Cerebellar cortex (tissue), 1 donor: ENCODE data around the gene IFIT1.
"Not testable (repeated sequence)": the region's sequence is repeated elsewhere in the genome, so short reads cannot be mapped to it uniquely, and the experiment has no call there.

Experiments
- DNase-seq: peaks from one replicate; pipeline ENCODE4 v3.0.0-alpha.2; 2015; ENCODE audit warnings: low spot score

The IFIT1 gene

DNA sequence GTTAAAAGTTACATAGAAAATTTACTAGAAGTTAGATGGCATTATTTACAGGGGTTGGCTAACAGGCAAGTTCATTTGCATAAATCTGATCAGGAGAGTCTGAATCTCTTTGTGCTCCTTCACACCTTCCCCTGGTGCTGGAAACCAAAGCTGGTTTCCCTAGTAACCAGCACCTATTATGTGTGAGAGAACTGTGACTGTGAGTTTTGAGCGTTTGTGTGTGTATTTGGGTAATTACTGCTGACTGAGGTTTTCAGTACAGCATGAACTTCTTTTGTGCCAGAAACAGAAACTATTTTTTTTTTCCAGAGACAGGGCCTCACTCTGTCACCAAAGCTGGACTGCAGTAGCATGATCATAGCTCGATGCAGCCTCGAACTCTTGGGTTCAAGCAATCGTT lies 24.9 kb upstream of the IFIT1 start:
- no peak for DNase-seq

DNA sequence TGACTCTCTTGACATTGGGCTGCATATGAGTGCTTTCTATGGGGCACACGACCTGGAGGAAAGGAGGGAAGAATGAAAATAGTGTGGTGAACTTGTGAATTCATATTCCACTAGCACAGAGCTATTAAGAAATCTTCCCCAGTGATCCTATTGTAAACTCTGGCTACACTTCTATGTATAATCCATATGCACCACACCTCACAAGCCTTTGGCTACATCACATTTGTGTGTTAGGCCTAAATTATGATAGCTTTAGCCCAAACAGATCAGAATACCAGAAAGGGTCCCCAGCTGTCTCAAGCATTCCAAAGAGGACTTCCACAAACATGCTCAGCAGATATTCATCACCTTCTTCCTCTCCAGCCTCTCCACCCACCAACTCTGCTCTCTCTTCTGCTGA lies 24.3 kb upstream of the IFIT1 start:
- DNase-seq: no peak

DNA sequence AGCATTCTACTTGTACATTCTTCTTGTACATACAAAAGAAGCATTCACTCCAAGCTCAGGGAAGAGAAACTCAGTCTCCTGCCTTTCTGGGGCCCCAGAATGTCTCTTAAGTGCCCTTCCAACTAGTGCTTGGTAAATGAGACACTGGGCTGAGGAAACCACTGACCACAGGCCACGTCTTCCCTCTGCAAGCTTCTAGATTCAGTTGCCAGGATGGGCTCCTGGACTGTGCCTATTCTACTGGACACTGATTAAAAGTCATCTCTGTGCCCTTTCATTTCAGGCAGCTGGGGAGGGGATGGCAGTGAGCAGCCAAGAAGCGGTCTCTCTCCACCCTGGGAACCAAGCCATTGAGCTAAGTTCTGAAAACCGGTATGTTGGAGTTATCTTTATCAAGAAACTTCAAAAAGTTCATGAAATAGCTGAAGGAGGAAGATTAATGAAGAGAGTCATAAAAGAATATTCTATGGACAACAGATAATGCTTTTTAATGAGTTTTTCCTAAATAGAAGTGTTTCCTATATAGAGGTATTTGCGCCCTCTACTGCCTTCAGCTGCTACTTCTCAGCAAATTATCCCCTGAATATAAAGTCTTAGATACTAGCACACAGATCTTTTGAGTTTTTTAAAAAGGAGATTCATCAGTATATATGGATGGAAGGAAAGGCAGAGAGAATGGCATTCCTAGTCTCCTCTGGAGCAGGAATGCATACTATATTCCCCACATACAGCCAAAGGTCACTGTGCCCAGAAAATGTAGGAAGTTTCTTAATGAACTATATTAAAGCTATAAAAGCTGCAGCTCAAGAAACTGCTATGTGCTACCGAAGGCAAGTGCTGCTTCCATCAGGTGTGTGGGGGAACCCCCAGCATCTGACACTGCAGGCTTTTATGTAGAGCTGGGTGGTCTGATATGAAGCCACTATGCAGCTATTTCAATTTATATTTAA lies 23.0 kb upstream of the IFIT1 start:
- no peak for DNase-seq

DNA sequence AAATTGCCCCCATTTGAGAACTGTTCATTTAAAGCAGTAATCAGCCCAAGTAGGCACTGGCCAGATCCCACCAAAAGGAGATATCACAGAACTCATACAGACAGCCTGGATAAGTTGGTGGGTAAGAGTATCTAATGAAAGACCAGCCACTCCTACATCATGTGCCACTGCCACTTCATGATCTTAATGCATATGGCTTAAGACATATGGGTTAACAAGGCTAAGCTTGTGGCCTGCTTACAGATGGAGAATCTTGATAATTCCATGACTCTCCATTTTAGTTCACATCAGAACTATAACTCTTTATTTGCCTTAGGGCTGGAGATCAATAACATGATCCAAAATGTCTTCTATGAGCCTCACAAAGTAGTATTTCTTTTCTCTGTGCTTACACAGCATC lies 21.3 kb upstream of the IFIT1 start:
- no peak for DNase-seq

DNA sequence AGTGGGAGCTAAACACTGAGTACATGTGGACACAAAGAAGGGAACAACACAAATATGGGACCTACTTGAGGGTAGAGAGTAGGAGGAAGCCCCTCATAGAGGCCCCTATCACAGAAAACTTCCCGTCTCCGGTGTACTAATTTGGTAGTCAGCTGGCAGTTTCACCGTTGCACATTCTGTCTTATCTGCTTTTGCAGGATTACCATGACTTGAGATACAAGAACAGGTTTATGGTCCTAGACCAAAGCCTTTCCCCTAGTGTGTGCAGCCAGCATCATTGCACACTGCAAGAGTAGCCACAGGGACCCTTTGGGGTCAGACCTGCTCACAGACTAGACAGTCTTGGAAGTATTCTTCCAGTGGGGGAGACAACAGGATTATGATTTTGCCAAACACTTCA lies 20.4 kb upstream of the IFIT1 start:
- DNase-seq: no peak

DNA sequence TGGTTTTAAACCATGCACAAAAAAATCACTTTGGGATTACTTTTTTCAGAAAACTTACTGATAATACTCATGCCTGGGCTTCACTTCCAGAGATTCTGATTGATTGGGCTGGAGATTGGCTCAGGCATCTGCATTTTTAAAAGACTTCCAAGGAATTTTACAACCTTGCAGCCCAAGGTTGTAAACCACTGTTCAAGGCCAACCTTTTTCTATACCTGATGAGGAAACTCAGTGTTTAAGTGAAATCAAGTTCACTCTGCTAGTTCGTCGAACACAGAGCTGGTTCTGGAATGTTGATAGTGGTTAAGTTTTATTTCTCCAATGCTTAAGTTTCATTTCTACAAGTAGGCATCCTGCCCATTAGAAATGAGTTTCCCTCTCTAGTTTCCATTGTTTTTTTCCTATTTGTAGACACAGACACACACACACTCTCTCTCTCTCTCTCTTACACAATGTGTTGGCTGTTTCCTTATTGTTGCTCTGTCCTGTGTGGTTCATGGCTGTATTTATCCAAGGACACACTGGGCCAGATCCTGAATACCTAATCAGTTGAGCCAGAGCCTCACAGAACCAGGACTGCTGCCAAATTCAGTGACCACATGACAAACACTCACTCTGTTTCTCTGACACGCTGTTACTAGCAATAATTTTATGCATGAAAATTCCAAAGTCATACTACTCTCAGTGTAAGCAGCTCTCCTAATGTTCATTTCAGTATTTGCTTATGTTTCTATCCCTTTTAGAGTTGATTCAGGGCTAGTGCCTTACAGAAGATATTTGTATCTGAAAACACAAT lies 18.3 kb upstream of the IFIT1 start:
- DNase-seq: peak; percentile 94

DNA sequence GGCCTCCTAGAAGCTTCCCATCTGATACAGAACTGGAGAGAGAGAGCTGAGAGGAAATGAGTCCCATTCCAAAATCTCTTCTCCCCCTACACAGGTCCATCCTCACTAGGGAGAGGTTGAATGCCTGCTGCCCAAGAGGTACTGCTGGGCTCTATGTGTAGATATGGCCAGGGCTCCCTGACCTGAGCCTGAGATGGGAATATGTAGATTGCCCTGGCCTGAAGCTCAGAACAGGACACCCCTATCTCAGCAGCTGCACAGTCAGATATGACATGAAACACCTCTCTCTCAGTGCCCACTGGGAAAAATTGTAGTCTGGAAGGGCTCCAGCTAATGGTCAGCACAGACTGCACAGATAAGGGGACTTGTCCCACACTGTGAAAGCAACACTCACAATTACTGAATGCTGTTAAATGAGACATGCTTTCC lies 17.7 kb upstream of the IFIT1 start:
- no peak for DNase-seq

DNA sequence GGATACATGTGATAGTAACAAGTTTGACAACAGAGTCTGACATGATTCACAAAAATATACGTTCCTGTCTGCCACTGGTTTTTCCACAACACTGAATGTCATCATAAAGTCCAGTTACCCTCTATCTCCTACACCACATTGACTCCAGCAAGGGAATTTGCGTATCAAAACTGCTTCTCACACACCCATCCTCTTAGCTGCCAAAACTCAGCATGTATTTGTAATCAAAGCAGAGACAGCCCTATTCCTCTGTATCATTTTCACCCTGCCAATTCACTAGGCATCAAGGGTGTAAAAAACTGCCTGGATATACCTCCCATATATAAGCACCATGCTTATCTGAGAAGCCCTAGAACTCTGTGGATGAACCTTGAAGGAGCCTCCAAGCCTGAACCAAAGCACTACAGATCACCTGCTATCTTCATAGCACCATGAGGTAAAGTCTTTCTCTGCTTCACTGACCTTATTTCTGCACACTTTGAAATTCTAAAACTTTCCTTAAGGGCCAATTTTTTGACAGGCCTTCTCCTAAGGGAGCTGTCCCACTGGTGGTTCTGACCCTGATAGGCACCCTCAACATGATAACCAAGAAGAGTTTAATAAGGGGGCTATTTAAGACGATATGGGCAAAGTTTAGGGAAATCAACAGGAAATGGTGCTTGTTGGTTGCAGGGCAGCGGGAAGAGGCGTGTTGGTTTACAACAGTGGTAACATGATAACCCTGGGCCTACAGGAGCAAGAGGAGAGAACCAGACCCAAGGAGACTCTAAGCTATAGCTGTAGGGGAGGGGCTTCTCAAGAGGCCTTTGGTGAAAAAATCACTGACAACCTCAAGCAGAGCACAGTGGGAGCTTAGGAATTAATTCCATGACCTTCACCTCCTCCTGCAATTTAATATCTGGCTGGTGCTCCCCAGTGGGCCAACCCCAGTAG lies 14.5 kb upstream of the IFIT1 start, which contains the start of gene IFIT1B:
IFIT1B (plus strand) TSS at position 352 of the 933 bp plus-strand sequence; CDS start at position 432, 80 bp downstream.
- DNase-seq: no peak

DNA sequence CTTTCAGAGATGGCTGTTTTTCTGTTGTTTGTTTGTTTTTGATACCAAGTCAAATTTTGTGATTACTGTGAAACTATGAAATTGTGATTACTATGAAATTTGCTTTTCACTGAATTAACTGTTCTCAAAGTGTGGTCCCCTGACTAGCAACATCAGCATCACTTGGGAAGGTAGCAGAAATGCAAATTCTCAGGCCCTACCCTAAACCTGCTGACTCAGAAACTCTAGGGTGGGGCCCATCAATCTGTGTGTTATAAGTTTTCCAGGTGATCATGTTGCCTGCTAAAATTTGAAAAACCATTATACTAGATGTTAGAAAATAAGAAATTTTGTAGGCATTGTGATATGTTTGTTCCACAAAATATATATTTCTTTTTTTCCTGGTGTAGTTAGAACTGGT lies 13.3 kb upstream of the IFIT1 start:
- DNase-seq: no peak

DNA sequence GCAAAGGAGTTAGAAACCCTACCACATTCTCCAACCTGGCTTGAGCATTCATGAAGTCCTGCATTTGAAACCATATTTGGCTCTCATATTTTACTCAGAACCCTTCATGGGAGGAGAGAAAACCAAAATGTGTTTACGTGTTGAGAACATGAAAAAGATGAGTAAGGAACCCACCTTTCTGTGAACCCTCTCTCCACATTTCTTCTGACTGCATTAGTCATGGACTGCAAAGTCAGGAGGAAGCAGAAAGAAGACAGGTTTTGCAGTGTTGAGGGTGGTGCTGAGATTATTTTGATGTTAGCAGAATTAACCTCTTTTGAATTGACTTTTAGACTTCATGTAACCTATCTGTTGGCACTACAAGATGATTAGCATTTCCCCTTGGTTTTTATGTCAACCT lies 9.7 kb upstream of the IFIT1 start:
- DNase-seq: no peak

DNA sequence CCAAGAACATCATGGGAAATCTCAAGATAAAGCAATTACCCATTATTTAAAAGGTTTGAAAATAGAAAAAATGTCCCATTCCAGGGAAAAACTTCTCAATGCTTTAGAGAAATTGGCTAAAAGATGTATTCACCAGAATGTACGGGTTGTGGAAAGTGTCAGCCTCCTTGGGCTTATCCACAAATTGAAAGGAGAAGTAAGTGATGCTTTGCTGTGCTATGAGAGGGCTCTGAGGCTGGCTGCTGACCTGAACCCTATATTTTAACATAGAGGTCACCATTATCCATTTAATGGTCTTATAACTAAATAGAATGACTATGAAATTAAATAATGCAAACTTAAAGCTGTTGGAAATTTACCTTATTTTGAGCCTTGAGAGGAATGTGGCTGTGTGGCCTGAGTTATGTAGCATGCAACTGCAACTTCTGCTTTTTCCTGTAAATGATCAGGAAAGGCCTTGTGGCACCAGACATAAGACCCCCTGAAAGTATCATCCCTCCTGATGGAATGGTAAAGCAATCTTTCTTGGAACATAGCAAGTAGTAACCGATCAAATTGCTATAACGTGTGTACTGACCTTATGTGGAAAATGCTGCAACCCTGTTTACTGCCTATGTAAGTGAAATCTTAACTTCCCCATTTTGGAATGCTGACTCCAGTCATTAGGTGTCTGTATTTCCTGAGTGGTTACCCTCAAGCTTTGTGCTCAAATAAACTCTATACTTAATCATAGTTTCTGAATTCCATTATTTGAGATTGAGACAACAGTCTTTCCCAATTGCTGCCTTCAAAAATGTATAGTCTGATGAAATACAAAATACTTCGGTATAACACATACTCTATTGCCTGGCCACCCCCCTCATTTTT lies 7.7 kb upstream of the IFIT1 start:
- no peak for DNase-seq

DNA sequence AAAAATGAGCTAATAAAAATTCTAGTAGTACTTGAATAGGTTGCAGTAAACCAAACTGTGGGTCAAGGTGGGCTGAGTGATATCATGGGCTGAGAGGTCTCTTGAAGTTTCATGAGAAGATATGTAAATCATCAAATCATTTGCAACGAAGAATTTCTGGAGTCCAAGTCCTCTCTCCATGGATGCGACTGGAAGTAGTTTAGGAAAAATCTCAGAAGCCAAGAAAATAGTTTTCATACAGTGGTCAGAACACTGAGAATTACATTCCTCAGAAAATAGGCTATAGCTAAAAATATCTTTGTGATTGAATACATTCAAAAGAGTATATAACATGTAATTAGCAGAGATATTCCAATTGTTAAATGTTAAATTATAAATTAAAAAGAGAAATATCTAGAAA lies 3.6 kb upstream of the IFIT1 start:
- DNase-seq: no peak

DNA sequence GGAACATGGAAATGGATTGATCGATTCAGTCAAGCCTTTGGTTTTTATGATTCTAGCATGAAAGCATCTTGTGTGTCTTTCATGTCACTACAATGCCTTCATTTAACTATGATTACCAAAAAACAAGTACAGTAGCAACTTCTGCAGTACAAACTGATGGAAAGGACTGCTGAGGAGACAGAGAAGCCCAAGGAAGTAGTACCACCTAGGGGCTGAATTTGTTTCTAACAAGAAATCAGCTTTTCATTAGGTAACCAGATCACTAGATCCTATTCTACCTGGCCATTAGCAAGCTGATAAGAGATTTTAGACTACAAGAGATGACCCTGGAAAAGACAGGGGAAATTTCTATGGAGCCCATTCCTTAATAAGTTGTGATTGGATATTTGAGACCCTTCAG lies 3.2 kb upstream of the IFIT1 start:
- DNase-seq: peak; percentile 52

DNA sequence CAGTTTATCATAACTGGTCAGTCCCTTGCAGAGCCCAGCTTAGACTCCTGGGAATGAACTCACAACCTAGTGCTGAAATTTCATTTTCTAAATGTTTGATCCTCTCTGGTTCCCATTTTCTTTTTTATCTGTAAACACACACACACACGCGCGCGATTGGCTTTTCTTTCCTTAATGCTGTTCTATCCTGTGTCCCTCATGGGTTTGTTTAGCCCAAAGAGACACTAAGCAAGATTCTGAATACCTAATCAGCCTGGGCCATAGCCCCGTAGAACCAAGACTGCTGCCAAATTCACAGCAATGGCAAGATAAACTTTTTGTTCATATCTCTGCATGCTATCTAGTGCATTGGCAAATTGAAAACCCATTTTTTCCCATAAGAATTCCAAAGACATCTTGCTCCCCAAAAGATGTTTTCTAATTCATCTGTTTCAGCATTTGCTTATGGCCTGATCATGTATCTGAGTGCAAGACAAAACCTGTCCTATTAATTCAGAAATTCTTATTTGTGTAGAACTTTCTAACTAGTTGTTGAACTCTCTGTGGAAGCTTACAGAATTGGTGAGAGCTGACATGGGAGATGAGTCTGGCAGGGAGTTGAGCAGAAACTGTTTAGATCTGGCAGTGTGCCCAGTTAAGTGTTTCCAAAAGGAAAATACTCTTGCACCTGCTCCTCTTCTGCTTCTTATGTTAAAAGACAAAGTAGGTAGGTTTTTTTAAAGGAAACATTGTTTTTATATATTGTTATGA lies 1.8 kb upstream of the IFIT1 start:
- no peak for DNase-seq

DNA sequence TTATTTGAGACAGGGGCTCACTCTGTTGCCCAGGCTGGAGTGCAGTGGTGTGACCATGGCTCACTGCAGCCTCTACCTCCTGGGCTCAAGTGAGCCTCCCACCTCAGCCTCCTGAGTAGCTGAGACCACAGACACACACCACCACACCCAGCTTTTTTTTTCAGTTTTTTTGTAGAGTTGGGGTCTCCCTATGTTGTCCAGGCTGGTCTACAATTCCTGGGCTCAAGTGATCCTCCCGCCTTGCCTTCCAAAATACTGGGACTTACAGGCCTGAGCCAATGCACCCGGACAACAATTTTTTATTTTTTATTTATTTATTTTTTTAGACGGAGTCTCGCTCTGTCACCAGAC lies 1.2 kb upstream of the IFIT1 start:
- not testable (repeated sequence) for DNase-seq

DNA sequence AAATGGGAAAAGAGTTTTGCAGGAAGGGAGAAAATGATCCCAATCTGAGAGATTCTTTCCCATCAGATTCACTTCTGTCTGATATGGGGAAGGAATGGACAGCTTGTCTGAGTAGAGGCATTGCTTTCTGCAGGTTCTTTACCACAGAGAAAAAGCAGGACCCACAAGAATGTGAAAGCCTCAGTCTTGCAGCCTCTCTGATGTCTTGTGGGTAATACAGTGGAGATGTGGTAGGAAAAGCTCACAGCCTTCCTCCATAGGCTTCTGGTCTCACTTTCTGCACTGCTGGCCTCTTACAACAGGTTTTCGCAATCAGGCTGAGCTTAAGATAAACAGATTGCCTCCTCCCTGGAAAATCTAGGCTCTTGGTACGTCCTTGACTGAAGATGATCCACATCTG lies 551 bp downstream of the IFIT1 start:
- DNase-seq: peak; percentile 74

DNA sequence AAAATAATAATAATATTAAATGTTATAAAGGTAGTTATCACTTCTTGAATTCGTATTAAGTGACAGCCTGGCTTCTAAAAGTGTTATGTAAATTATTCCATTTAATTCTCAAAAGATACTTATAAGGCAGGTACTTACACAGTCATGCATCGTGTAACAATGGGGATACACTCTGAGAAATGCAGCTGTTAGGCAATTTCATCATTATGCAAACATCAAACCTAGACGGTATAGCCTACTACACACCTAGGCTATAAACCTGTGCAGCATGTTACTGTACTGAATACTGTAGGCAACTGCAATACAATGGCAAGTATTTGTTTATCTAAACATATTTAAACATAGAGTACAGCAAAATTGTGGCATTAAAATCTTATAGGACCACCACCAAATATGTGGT lies 1.5 kb downstream of the IFIT1 start:
- peak; percentile 27 for DNase-seq

DNA sequence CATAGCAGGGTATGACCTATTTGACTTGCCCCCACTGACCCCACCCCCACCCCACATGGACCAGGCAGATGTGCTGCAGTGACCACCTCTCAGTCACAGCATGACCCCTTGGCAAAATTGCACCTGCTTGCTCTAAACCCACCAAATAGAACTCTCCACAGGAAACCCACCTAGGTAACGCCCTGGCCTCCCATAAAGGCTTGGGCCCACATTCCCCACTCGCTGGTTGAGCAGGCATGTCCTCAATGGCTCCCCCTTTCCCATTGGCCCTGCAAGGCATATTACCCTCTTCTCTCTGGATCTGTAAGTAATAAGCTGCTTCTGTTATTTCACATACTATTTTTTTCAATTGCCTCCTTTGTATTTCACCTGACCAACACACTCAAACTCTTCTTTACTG lies 2.7 kb downstream of the IFIT1 start:
- DNase-seq: no peak

DNA sequence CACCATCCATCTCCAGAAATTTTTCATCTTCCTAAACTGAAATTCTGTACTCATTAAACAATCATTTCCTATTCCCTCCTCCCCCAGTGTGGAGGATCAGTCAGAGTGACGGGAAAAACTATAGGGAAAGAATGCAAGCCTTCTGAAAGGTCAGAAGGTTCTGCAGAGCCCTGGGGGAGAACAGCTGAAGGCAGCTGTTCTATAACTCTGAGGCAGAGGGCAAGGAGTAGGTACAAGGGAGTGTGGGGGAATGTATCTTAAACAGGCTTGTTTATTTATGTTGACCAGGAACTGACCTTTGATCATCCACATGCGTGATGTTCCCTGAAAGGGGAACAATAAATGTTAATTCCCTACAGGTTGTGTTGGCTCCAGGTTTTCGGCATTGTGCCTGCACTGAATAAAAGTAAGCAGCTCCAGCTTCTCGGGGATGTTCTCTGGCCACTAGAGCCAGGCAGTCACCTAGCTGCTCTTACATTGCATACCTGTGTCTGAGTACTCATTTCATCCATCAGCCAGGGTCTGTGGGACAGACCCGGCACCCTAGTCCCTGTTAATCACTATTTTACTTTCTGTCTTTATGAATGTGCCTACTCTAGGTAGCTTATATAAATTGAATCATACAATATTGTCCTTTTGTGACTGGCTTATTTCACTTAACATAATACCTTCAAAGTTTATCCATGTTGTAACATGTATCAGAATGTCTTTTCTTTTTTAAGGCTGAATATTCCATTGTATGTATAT lies 5.8 kb downstream of the IFIT1 start:
- DNase-seq: no peak

DNA sequence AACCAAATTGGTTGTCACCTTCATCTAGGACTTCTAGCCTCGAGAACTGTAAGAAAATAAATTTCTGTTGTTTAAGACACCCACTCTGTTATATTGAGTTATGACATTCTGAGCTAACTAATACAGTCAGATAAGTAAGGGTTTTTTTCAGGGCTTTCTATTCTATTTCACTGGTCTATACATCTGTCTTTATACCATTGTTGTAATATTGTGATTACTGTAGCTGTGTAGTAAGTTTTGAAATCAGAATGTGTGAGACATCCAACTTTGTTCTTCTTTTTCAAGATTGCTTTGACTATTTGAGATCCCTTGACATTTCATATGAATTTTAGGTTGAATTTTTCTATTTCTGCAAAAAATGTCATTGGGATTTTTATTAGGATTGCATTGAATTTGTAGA lies 7.5 kb downstream of the IFIT1 start:
- DNase-seq: no peak
